ENCODE measurements around the gene LILRA1.

Gene LILRA1

DNA sequence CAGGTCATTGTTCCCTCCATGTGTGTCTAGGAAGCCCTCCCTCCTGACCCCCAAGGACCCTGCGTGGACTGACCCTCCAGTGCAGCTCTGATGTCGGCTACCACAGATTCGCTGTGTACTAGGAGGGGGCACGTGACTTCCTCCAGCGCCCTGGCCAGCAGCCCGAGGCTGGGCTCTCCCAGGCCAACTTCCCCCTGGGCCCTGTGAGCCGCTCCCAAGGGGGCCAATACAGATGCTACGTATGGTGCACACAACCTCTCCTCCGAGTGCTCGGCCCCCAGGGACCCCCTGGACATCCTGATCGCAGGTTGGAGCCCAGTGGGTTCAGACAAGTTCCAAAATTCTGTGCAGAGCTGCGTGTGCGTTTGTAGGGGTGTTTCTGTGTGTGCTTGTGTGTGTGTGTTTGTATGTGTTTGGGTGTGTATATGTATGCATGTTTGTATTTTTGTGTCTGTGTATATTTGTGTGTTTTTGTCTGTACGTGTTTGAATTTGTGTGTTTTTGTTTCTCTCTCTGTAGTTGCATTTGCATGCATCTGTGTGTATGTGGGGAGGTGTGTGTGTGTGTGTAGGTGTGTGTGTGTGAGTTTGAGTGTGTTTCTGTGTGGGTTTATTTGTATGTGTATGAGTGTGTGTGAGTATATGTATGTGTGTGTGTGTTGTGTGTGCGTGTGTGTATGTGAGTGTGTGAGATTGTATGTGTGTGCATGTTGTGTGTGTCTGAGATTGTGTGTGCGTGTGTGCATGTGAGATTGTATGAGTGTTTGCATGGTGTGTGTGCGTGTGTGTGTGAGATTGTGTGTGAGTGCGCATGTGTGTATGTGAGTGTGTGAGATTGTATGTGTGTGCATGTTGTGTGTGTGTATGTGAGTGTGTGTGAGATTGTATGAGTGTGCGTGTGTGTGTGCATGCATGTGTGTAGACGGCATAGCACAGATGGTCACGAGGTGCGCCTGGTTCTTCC lies 41.2 kb upstream of the LILRA1 start:
- Histone ChIP-seq H3K27me3 (ENCODE audit: insufficient read depth, low read length) (no peaks in the 10 kb centered on the region), H3K9ac (ENCODE audit: low read length) (no peak overlapping the region), H3K36me3 (ENCODE audit: insufficient read depth, low read length) (no peaks in the 10 kb centered on the region), H3K4me2 (ENCODE audit: low read length) (no peak overlapping the region), H3K4me1 (ENCODE audit: insufficient read depth, low read length, severe bottlenecking) (no peaks in the 10 kb centered on the region), H3K9me3 (ENCODE audit: low read length) (no peaks in the 10 kb centered on the region), H3K4me3 (ENCODE audit: low read depth, low read length, poor library complexity, severe bottlenecking) (no peak overlapping the region), H4K20me1 (ENCODE audit: insufficient read depth, low read length) (no peaks in the 10 kb centered on the region), H2AFZ (ENCODE audit: low read length) (no peak overlapping the region), H3K27ac (ENCODE audit: low read depth, low read length, poor library complexity, severe bottlenecking) (no peak overlapping the region), H3K9me2 (ENCODE audit: low read depth, low read length) (no peaks in the 10 kb centered on the region), H3K79me2 (ENCODE audit: insufficient read depth, low read length) (no peaks in the 10 kb centered on the region), H3F3A (ENCODE audit: insufficient read depth, low read length) (no peaks in the 10 kb centered on the region)
- TF ChIP-seq, protein P1, sequence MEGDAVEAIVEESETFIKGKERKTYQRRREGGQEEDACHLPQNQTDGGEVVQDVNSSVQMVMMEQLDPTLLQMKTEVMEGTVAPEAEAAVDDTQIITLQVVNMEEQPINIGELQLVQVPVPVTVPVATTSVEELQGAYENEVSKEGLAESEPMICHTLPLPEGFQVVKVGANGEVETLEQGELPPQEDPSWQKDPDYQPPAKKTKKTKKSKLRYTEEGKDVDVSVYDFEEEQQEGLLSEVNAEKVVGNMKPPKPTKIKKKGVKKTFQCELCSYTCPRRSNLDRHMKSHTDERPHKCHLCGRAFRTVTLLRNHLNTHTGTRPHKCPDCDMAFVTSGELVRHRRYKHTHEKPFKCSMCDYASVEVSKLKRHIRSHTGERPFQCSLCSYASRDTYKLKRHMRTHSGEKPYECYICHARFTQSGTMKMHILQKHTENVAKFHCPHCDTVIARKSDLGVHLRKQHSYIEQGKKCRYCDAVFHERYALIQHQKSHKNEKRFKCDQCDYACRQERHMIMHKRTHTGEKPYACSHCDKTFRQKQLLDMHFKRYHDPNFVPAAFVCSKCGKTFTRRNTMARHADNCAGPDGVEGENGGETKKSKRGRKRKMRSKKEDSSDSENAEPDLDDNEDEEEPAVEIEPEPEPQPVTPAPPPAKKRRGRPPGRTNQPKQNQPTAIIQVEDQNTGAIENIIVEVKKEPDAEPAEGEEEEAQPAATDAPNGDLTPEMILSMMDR (IDR thresholded peaks at IDR 0.05; ENCODE audit: low read length) = no peak
- no peak for TF ChIP-seq EZH2 (IDR thresholded peaks at IDR 0.05; ENCODE audit: borderline replicate concordance, low read length)

DNA sequence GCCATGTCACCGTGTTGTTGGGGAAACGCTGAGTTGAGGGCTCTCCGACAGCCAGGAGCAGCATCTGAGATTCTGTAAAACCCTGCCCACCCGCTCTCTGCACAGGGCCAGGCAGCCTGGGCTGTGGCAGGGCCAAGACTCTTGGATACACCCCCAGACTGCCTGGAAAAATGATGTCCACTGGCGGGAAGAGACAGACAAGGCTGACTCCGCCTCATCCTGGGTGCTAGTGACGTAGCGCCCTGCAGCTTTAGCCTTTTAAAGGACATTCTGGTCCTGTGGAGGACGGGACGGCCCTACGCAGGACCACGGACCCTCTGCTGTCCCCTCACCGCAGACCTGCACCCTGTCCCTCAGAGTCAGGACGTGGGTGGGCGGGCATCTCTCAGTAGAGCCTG lies 40.5 kb upstream of the LILRA1 start:
- Histone ChIP-seq H3K4me3 (ENCODE audit: low read depth, low read length, poor library complexity, severe bottlenecking) (no peak overlapping the region), H2AFZ (ENCODE audit: low read length) (no peak overlapping the region), H3K27me3 (ENCODE audit: insufficient read depth, low read length) (no peaks in the 10 kb centered on the region), H3K4me1 (ENCODE audit: insufficient read depth, low read length, severe bottlenecking) (no peaks in the 10 kb centered on the region), H4K20me1 (ENCODE audit: insufficient read depth, low read length) (no peaks in the 10 kb centered on the region), H3K4me2 (ENCODE audit: low read length) (no peak overlapping the region), H3K79me2 (ENCODE audit: insufficient read depth, low read length) (no peaks in the 10 kb centered on the region), H3K36me3 (ENCODE audit: insufficient read depth, low read length) (no peaks in the 10 kb centered on the region), H3K9ac (ENCODE audit: low read length) (no peak overlapping the region), H3K27ac (ENCODE audit: low read depth, low read length, poor library complexity, severe bottlenecking) (no peak overlapping the region), H3K9me2 (ENCODE audit: low read depth, low read length) (no peaks in the 10 kb centered on the region), H3F3A (ENCODE audit: insufficient read depth, low read length) (no peaks in the 10 kb centered on the region), H3K9me3 (ENCODE audit: low read length) (no peaks in the 10 kb centered on the region)
- TF ChIP-seq, protein P1 (IDR thresholded peaks at IDR 0.05; ENCODE audit: low read length) = no peak

DNA sequence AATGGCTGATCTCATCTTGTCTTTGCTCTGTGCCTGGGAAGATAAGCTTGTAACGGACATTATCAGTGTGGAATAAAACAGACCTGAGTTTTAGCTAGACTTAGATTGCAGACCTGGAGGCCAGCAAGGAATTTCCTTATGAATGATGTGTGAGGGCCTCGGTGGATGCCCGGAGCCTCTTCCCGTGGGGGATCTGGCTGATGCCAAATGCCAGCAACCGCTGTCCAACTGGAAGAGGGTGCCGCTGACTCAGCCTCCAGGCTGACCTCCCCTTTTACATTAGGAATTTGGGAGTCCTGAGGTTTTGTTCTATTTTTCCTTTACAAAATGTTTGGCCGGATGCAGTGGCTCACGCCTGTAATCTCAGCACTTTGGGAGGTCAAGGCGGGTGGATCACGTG lies 39.4 kb upstream of the LILRA1 start:
- TF ChIP-seq EZH2 (IDR thresholded peaks at IDR 0.05; ENCODE audit: borderline replicate concordance, low read length) = no peak
- TF ChIP-seq, protein P1 (IDR thresholded peaks at IDR 0.05; ENCODE audit: low read length) = no peak
- no peak overlapping the region for H3K9ac ChIP-seq (ENCODE audit: low read length)
- no peaks in the 10 kb centered on the region for H3F3A ChIP-seq (ENCODE audit: insufficient read depth, low read length)
- no peaks in the 10 kb centered on the region for H4K20me1 ChIP-seq (ENCODE audit: insufficient read depth, low read length)
- H3K4me2 ChIP-seq (ENCODE audit: low read length) = no peak overlapping the region
- H3K36me3 ChIP-seq (ENCODE audit: insufficient read depth, low read length) = no peaks in the 10 kb centered on the region
- H3K27ac ChIP-seq (ENCODE audit: low read depth, low read length, poor library complexity, severe bottlenecking) = no peak overlapping the region
- no peaks in the 10 kb centered on the region for H3K79me2 ChIP-seq (ENCODE audit: insufficient read depth, low read length)
- no peak overlapping the region for H2AFZ ChIP-seq (ENCODE audit: low read length)
- no peaks in the 10 kb centered on the region for H3K9me2 ChIP-seq (ENCODE audit: low read depth, low read length)
- no peaks in the 10 kb centered on the region for H3K4me1 ChIP-seq (ENCODE audit: insufficient read depth, low read length, severe bottlenecking)
- no peaks in the 10 kb centered on the region for H3K27me3 ChIP-seq (ENCODE audit: insufficient read depth, low read length)
- H3K9me3 ChIP-seq (ENCODE audit: low read length) = no peaks in the 10 kb centered on the region
- no peak overlapping the region for H3K4me3 ChIP-seq (ENCODE audit: low read depth, low read length, poor library complexity, severe bottlenecking)
